NT2/D1 (cell line): ENCODE measurements around the gene CKB.

Experiments used
- DNase-seq: peaks from one replicate; pipeline ENCODE4 v3.0.0-alpha.2; 2011; ENCODE audit warnings: low read depth, low spot score
- H3K27me3 ChIP-seq: 2 replicates; pipeline ENCODE4 v1.6.0; 2011; ENCODE audit warnings: mild to moderate bottlenecking; ENCODE audit not compliant: insufficient read length, insufficient read depth
- H3K36me3 ChIP-seq: 2 replicates; pipeline ENCODE4 v1.6.1; 2011; ENCODE audit warnings: mild to moderate bottlenecking, low read length, mixed read lengths; ENCODE audit not compliant: insufficient read depth, insufficient read length
- H3K4me1 ChIP-seq: 2 replicates; pipeline ENCODE4 v1.5.1; 2011; ENCODE audit not compliant: insufficient read depth, insufficient read length
- H3K4me3 ChIP-seq: 2 replicates; pipeline ENCODE4 v1.5.1; 2011; ENCODE audit warnings: low read depth; ENCODE audit not compliant: insufficient read length
- H3K9ac ChIP-seq: 2 replicates; pipeline ENCODE4 v1.6.0; 2011; ENCODE audit warnings: low read depth; ENCODE audit not compliant: insufficient read length
- H3K9me3 ChIP-seq: 2 replicates; pipeline ENCODE4 v1.5.1; 2011; ENCODE audit warnings: mild to moderate bottlenecking, low read length; ENCODE audit not compliant: insufficient read depth
- SUZ12 ChIP-seq: IDR thresholded peaks from 2 replicates; pipeline ENCODE4 v1.6.1; 2011; ENCODE audit not compliant: insufficient read length, insufficient read depth; ENCODE audit errors: extremely low read depth
- YY1 ChIP-seq: IDR thresholded peaks from 2 replicates; pipeline ENCODE4 v1.6.1; 2011; ENCODE audit not compliant: insufficient read length, insufficient read depth
- ZNF274 ChIP-seq: IDR thresholded peaks from 2 replicates; pipeline ENCODE4 v1.6.1; 2011; ENCODE audit warnings: mild to moderate bottlenecking, low read depth, low read length

Gene CKB

DNA sequence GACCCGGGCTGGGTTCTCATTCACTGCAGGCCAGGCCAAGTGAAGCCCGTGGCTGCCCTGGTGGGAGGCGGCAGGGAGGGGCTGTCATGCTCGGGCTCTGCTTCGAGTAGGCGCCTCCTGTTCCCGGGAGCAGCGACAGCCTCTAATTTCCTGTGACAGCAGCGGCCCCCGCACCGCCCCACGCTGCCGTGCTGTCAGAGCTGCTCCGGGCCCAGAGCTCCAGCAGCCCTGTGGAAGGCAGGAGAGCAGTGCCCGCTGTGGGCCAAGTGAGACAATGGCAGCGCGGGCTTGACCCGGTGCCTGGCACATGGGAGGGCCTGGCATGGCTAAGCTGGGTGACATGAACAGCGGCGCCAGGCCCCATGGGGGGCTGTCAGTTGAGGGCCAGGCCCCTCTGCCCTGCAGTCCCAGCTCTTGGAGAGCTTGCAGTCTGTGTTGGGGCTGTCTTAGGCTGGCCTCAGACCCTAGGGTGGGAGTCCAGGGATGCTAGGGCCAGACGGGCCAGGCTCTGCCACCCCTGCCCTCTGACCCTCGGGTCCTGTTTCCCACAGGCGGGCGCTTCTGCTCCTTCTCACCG is 11.5 kb upstream of the CKB start:
- H3K4me3 ChIP-seq: no peak overlapping the region
- no peaks in the 10 kb centered on the region for H3K9me3 ChIP-seq
- no peaks in the 10 kb centered on the region for H3K27me3 ChIP-seq
- no peak for DNase-seq
- no peak overlapping the region for H3K9ac ChIP-seq
- H3K4me1 ChIP-seq: peaks cover 9% of the 10 kb centered on the region
- TF ChIP-seq ZNF274 (no peak), YY1 (no peak), SUZ12 (no peak)
- H3K36me3 ChIP-seq: peaks cover 63% of the 10 kb centered on the region

DNA sequence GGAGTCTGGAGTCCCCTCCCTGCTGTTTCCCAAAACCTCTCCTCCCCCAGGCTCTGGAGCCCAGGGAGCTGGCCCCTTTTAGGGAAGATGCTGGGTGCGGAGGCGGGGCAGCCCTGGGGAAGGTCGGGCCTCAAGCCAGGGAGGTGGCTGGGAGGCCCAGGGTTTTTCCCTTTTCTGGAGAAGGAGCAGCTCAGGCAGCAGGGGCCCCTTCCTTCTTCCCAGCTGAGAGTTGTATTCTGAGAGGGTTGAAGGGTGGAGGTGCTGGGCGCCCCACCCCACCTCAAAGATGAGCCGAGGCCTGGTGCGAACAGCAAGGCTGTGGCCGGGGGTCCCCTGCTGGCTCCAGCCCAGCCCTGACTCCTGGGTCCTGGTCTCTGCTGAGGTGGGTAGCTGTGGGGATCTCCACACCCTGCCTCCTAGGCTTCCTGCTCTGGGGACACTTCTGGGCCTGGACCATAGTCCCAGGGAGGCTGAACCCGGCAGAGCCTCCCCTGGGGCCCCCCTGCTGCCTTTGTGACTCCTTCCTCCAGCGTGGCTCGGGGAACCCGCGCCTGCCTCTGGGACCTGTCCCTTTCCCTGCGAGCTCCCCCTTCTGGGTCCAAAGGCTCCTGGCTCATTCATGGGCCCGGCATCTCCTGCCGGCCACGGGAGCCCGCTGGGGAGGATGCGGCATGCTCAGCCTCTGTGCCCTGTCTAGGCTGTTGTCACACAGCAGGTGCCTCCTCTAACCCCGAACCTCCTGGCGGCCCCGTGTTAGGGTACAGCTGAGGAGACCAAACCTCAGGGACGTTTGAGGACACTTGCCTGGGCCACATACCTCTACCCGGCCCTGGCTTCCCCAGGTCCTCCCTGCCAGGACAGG is 10.7 kb upstream of the CKB start:
- Histone ChIP-seq H3K9me3 (no peaks in the 10 kb centered on the region), H3K4me1 (peaks cover 9% of the 10 kb centered on the region), H3K36me3 (peaks cover 63% of the 10 kb centered on the region), H3K27me3 (no peaks in the 10 kb centered on the region), H3K4me3 (no peak overlapping the region), H3K9ac (no peak overlapping the region)
- TF ChIP-seq YY1: no peak
- no peak for TF ChIP-seq SUZ12
- no peak for DNase-seq

DNA sequence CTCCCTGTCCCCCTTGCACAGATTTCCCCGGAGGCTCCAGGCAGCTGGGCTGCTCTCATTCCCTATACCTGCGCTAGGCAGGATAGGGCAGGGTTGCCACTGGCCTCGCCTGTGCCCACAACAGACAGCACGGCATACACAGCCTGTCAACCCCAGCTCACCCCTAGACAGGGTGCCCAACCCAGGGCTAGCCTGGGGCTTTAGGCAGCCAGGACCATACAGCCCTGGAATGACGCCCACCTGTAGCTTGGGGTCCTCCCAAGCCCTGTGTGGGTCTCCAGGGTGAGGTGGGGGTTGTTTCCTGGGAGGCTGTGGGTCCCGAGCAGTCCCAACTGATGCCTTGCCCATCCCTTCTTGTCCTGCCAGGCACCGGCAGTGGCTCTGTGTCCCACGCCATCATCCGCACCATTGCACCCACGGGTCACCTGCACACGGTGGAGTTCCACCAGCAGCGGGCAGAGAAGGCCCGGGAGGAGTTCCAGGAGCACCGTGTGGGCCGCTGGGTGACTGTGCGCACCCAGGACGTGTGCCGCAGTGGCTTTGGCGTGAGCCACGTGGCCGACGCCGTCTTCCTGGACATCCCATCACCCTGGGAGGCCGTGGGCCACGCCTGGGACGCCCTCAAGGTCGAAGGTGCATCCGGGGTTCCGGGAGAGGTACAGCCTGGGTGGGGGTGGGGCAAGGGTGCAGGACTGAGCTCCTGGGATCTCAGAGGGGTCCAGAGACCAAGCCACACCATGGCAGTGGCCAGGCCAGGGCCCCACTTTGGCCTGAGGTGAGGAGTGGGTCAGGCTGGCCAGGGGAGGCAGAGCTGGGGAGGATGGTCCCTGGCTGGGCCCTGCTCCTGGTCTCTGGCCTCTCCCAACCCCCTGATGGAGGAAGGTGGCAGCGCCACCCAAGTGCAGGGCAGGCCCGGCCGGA is 9.8 kb upstream of the CKB start:
- Histone ChIP-seq H3K4me3 (no peak overlapping the region), H3K36me3 (peaks cover 59% of the 10 kb centered on the region), H3K27me3 (no peaks in the 10 kb centered on the region), H3K4me1 (peaks cover 16% of the 10 kb centered on the region), H3K9ac (no peak overlapping the region), H3K9me3 (no peaks in the 10 kb centered on the region)
- no peak for DNase-seq
- TF ChIP-seq YY1 (no peak), SUZ12 (no peak), ZNF274 (no peak)

DNA sequence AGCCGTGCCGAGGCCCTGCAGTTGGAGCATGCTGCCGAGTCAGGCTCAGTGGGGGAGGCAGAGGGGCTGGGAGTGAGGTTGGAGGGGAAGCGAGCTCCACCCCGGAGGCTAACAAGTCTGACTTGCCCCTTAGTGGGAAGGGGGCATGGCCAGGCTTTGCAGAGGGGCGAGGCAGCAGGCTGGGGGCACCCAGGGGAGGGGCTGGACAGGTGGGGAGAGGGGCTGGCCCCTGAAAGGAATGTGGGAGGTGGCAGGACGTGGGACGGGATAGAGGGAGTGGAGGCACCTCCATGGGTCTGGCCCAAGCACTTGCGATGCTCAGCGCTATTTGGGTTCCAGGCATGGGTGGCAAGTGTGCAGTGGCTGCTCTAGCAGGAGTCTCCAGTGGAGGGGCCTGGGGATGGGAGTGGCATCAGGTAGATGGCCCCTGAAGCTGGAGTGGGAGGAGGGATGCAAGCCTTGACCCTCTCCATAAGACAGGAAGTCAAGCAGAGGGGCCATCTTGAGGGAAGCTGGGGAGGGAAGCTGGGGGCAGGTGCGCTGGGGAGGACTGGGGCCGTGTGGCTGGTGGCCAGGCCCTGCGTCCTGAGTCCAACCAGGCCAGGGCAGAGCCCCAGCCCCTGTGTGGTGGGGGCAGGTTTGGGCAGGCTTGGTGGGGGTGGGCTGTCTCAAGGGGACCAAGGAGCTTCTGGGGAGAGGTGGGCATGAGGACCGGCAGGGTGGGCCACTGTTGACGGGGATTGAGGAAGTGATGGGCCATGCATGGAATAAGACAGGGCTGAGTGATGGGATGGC is 9.0 kb upstream of the CKB start:
- peaks cover 57% of the 10 kb centered on the region for H3K36me3 ChIP-seq
- TF ChIP-seq SUZ12 (no peak), YY1 (no peak), ZNF274 (no peak)
- no peaks in the 10 kb centered on the region for H3K27me3 ChIP-seq
- no peaks in the 10 kb centered on the region for H3K9me3 ChIP-seq
- H3K9ac ChIP-seq: no peak overlapping the region
- peaks cover 16% of the 10 kb centered on the region for H3K4me1 ChIP-seq
- DNase-seq: no peak
- no peak overlapping the region for H3K4me3 ChIP-seq

DNA sequence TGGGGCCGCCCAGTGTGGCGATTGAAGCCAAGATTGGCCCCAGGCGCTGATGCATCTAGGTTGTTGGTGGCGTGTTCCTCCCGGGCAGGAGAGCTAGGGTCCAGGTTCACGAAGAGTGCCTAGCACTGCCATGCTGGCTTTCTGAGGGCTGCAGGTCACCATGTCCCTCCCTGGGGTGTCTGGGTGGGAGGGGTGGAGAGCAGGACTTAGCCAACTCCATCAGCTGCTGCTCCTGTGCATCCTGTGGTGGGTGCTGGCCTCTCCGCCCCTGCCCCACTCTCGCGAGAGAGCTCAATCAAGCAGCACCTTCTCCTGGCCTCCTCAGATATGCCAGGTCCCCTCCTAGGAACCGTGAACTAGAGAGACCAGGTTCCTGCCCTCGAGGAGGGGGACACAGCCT is 8.2 kb upstream of the CKB start:
- no peak for TF ChIP-seq SUZ12
- TF ChIP-seq YY1: no peak
- no peak for TF ChIP-seq ZNF274
- no peaks in the 10 kb centered on the region for H3K27me3 ChIP-seq
- no peak for DNase-seq
- H3K4me1 ChIP-seq: peaks cover 16% of the 10 kb centered on the region
- no peaks in the 10 kb centered on the region for H3K9me3 ChIP-seq
- no peak overlapping the region for H3K4me3 ChIP-seq
- H3K9ac ChIP-seq: no peak overlapping the region
- H3K36me3 ChIP-seq: peaks cover 52% of the 10 kb centered on the region

DNA sequence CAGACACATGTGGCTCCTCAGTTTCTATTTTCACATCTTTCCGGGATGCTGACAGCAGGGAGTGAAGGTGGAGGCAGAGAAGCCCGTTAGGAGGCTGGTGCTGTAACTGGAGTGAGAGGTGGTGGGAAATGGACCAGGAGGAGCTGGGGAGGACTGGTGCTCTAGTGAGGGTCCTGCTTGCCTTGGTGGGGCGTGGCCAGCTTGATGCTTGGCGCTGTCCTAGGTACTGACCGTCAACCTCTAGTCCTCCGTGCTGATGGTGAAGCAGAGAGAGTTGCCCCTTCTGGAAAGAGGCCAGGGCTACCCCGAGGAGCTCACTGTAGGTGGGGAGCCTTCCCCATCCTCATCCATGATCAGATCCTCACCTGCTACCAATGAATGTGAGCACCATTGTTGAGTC is 7.8 kb upstream of the CKB start:
- Histone ChIP-seq H3K4me3 (no peak overlapping the region), H3K9ac (no peak overlapping the region), H3K36me3 (peaks cover 50% of the 10 kb centered on the region), H3K27me3 (no peaks in the 10 kb centered on the region), H3K9me3 (no peaks in the 10 kb centered on the region), H3K4me1 (peaks cover 16% of the 10 kb centered on the region)
- TF ChIP-seq ZNF274: no peak
- TF ChIP-seq SUZ12: no peak
- no peak for TF ChIP-seq YY1
- DNase-seq: no peak
